WTC11 (cell line): Measurements from ENCODE around the gene NRP2. TPM values are rescaled to one million over a fixed set of nuclear protein-coding genes. Genes with fewer than 3 reads are reported as not detected.

ENCODE experiments used
- ATAC-seq: fragments of 200-7000 bp; cut with Tn5 transposase; 2 replicates; pipeline ENCODE4 v1.10.0; 2021; ENCODE audit warnings: mild to moderate bottlenecking, moderate library complexity
- CTCF ChIA-PET: fragments of 300-600 bp; sonication (Branson Sonifier 250); formaldehyde crosslinking; loops from one replicate; lab custom pipeline; 2021; ENCODE audit warnings: antibody characterized with exemption; lab: Charles Lee
- POLR2A ChIA-PET: fragments of 350-600 bp; sonication (Branson Sonifier 250); formaldehyde crosslinking; loops from one replicate; lab custom pipeline; 2021; ENCODE audit warnings: antibody characterized with exemption; lab: Charles Lee
- DNase-seq: peaks from one replicate; pipeline ENCODE4 v3.0.0; 2021; ENCODE audit warnings: low spot score
- H3K27ac Mint-ChIP-seq: 2 replicates; pipeline ENCODE4 v1.8.0; 2021; ENCODE audit warnings: mixed read lengths
- H3K27me3 Mint-ChIP-seq: 2 replicates; pipeline ENCODE4 v1.8.0; 2021; ENCODE audit warnings: low read depth, mild to moderate bottlenecking, moderate library complexity, mixed read lengths
- H3K36me3 Mint-ChIP-seq: 2 replicates; pipeline ENCODE4 v1.8.0; 2021; ENCODE audit warnings: mixed read lengths
- H3K4me1 Mint-ChIP-seq: 2 replicates; pipeline ENCODE4 v1.8.0; 2022; ENCODE audit warnings: mixed read lengths
- H3K4me3 Mint-ChIP-seq: 2 replicates; pipeline ENCODE4 v1.8.0; 2021; ENCODE audit warnings: mild to moderate bottlenecking, moderate library complexity, mixed read lengths
- H3K9me3 Mint-ChIP-seq: 2 replicates; pipeline ENCODE4 v1.8.0; 2021; ENCODE audit warnings: mixed read lengths
- AFF4 ChIP-seq: sonication (generic); formaldehyde crosslinking; IDR thresholded peaks from 2 replicates; pipeline ENCODE4 v1.8.1; 2023; ENCODE audit warnings: mild to moderate bottlenecking, missing genetic modification reagents, borderline replicate concordance
- ATF3 ChIP-seq: sonication (generic); formaldehyde crosslinking; conservative IDR thresholded peaks from 2 replicates; pipeline ENCODE4 v1.8.1; 2022; ENCODE audit warnings: mild to moderate bottlenecking, missing genetic modification reagents
- CTCF ChIP-seq: fragments of 200-600 bp; IDR thresholded peaks from 2 replicates; pipeline ENCODE4 v1.8.0; 2022; ENCODE audit warnings: antibody characterized with exemption
- E2F4 ChIP-seq: sonication (generic); formaldehyde crosslinking; IDR thresholded peaks from 2 replicates; pipeline ENCODE4 v1.8.1; 2022; ENCODE audit warnings: low read depth, mild to moderate bottlenecking, moderate library complexity, missing genetic modification reagents, borderline replicate concordance
- E2F5 ChIP-seq: sonication (generic); formaldehyde crosslinking; IDR thresholded peaks from 2 replicates; pipeline ENCODE4 v1.8.1; 2022; ENCODE audit warnings: mild to moderate bottlenecking, moderate library complexity, missing genetic modification reagents
- FOXJ3 ChIP-seq: sonication (generic); formaldehyde crosslinking; IDR thresholded peaks from 2 replicates; pipeline ENCODE4 v1.9.0; 2021; ENCODE audit warnings: missing genetic modification reagents, mild to moderate bottlenecking, borderline replicate concordance
- HMGA2 ChIP-seq: fragments of 250-450 bp; sonication (Bioruptor Pico); IDR thresholded peaks from 2 replicates; pipeline ENCODE4 v1.4.0; 2021; ENCODE audit warnings: mild to moderate bottlenecking, moderate library complexity
- IRF2 ChIP-seq: sonication (generic); formaldehyde crosslinking; IDR thresholded peaks from 2 replicates; pipeline ENCODE4 v1.8.0; 2022; ENCODE audit warnings: low read depth, missing genetic modification reagents, borderline replicate concordance
- NR1H2 ChIP-seq: sonication (generic); formaldehyde crosslinking; IDR thresholded peaks from 2 replicates; pipeline ENCODE4 v1.9.0; 2021; ENCODE audit warnings: mild to moderate bottlenecking, moderate library complexity, missing genetic modification reagents
- OVOL2 ChIP-seq: fragments of 250-450 bp; sonication (Bioruptor Pico); IDR thresholded peaks from 2 replicates; pipeline ENCODE4 v1.9.0; 2021; ENCODE audit warnings: mild to moderate bottlenecking, borderline replicate concordance
- SMAD3 ChIP-seq: sonication (generic); formaldehyde crosslinking; IDR thresholded peaks from 2 replicates; pipeline ENCODE4 v1.8.0; 2022; ENCODE audit warnings: missing genetic modification reagents, mild to moderate bottlenecking, borderline replicate concordance
- ZBTB43 ChIP-seq: sonication (generic); formaldehyde crosslinking; IDR thresholded peaks from 2 replicates; pipeline ENCODE4 v1.8.1; 2023; ENCODE audit warnings: mild to moderate bottlenecking, missing genetic modification reagents
- ZNF138 ChIP-seq: sonication (generic); formaldehyde crosslinking; conservative IDR thresholded peaks from 2 replicates; pipeline ENCODE4 v1.8.1; 2022; ENCODE audit warnings: mild to moderate bottlenecking, moderate library complexity, missing genetic modification reagents
- ZNF263 ChIP-seq: sonication (generic); formaldehyde crosslinking; IDR thresholded peaks from 2 replicates; pipeline ENCODE4 v1.8.1; 2022; ENCODE audit warnings: low read depth, mild to moderate bottlenecking, moderate library complexity, missing genetic modification reagents
- ZNF396 ChIP-seq: fragments of 250-450 bp; sonication (Bioruptor Pico); IDR thresholded peaks from 2 replicates; pipeline ENCODE4 v1.8.0; 2021; ENCODE audit warnings: mild to moderate bottlenecking, moderate library complexity, borderline replicate concordance
- total RNA-seq: library from RNA; stranded (reverse); gene quantifications from 3 replicates; pipeline ENCODE4 v1.2.3, GENCODE V29; 2021

Gene NRP2
- total RNA-seq, 1 experiment from 2014 or later: 41.0 TPM

GRCh38 chr2:205751569-205752031, 69.3 kb downstream of the NRP2 start (continued):
- TF ChIP-seq AFF4 (CRISPR knock-in tag) (no peak), ZNF138 (CRISPR knock-in tag) (no peak), HMGA2 (CRISPR knock-in tag) (no peak), E2F5 (CRISPR knock-in tag) (no peak)

GRCh38 chr2:205752296-205752820, 70.1 kb downstream of the NRP2 start:
- DNase-seq (no peak), ATAC-seq (no peak)
- no peak overlapping the region for H3K4me3 Mint-ChIP-seq
- ChIA-PET CTCF (no interaction called here), POLR2A (no interaction called here)
- no peaks in the 10 kb centered on the region; the same call in 1 of the 2 replicates for H3K36me3 Mint-ChIP-seq
- TF ChIP-seq SMAD3: no peak
- TF ChIP-seq CTCF: no peak
- no peak for TF ChIP-seq ATF3 (CRISPR knock-in tag)
- no peak for TF ChIP-seq IRF2 (CRISPR knock-in tag)
- TF ChIP-seq NR1H2: no peak
- no peak for TF ChIP-seq FOXJ3 (CRISPR knock-in tag)
- no peaks in the 10 kb centered on the region for H3K27me3 Mint-ChIP-seq
- H3K9me3 Mint-ChIP-seq: no peaks in the 10 kb centered on the region
- H3K4me1 Mint-ChIP-seq: peaks cover 37% of the 10 kb centered on the region
- H3K27ac Mint-ChIP-seq: no peak overlapping the region

- no peaks in the 10 kb centered on the region; the same call in 1 of the 2 replicates for H3K36me3 Mint-ChIP-seq
- ChIA-PET CTCF (no interaction called here), POLR2A (no interaction called here)
- no peak for DNase-seq
- TF ChIP-seq ZNF396: no peak
- TF ChIP-seq E2F4 (CRISPR knock-in tag): no peak
- no peak for TF ChIP-seq SMAD3
- TF ChIP-seq FOXJ3 (CRISPR knock-in tag): no peak
- no peak for TF ChIP-seq ZBTB43
- no peak for TF ChIP-seq ZNF263
- TF ChIP-seq ATF3 (CRISPR knock-in tag): no peak
- TF ChIP-seq OVOL2 (CRISPR knock-in tag): no peak
- no peak for TF ChIP-seq AFF4 (CRISPR knock-in tag)
- no peaks in the 10 kb centered on the region for H3K9me3 Mint-ChIP-seq
- no peak overlapping the region for H3K4me3 Mint-ChIP-seq
- H3K27ac Mint-ChIP-seq: no peak overlapping the region
- no peak for ATAC-seq
- no peaks in the 10 kb centered on the region for H3K27me3 Mint-ChIP-seq
- H3K4me1 Mint-ChIP-seq: peaks cover 35% of the 10 kb centered on the region
Measured at GRCh38 chr2:205752924-205753323, 70.6 kb downstream of the NRP2 start.
